Panc1 (cell line): ENCODE measurements around the gene SRCAP. TPM values are rescaled to one million over a fixed set of nuclear protein-coding genes. Genes with fewer than 3 reads are reported as not detected.

Experiments used
- ATAC-seq: fragments of 200-7000 bp; cut with Tn5 transposase; 2 replicates; pipeline ENCODE4 v1.9.1; 2020; ENCODE audit warnings: mild to moderate bottlenecking, moderate library complexity
- BruUV-seq: library from RNA; stranded (reverse); fragments of 400-500 nt; replicated peaks from 2 replicates; lab custom pipeline; 2021; lab: Mats Ljungman, UMichigan
- CTCF ChIA-PET: fragments of 300-600 bp; sonication (Branson Sonifier 250); formaldehyde crosslinking; loops from one replicate; lab custom pipeline; 2022; ENCODE audit warnings: antibody characterized with exemption; lab: Charles Lee
- POLR2A ChIA-PET: fragments of 300-600 bp; sonication (Branson Sonifier 250); formaldehyde crosslinking; loops from one replicate; lab custom pipeline; 2022; ENCODE audit warnings: antibody characterized with exemption; lab: Charles Lee
- DNase-seq: peaks from one replicate; pipeline ENCODE4 v3.0.0-alpha.2; 2010; ENCODE audit warnings: low read depth, low spot score
- H3K27ac ChIP-seq: 2 replicates; pipeline ENCODE4 v1.5.1; 2011; ENCODE audit warnings: mild to moderate bottlenecking, low read length, inconsistent platforms
- H3K27me3 ChIP-seq: fragments of 200-500 bp; sonication (Bioruptor generic); 2 replicates; pipeline ENCODE4 v1.6.0; 2014; ENCODE audit warnings: low read length, inconsistent platforms; ENCODE audit not compliant: control insufficient read depth, insufficient read depth
- H3K36me3 ChIP-seq: fragments of 200-500 bp; sonication (Bioruptor generic); 2 replicates; pipeline ENCODE4 v1.5.1; 2014; ENCODE audit warnings: inconsistent platforms, mild to moderate bottlenecking, low read length, moderate library complexity; ENCODE audit not compliant: control insufficient read depth, insufficient read depth
- H3K4me1 ChIP-seq: 2 replicates; pipeline ENCODE4 v1.5.1; 2011; ENCODE audit warnings: inconsistent platforms, mild to moderate bottlenecking, low read length, moderate library complexity; ENCODE audit not compliant: control insufficient read depth, insufficient read depth
- H3K4me3 ChIP-seq, 2 experiments: 2 replicates each; pipeline ENCODE4 v1.5.1; 2011 to 2012; ENCODE audit warnings: low read depth in 2 of 2, low read length in 2 of 2, mild to moderate bottlenecking in 2 of 2, inconsistent platforms in 1 of 2, moderate library complexity in 1 of 2
- H3K9me3 ChIP-seq: fragments of 200-500 bp; sonication (Bioruptor generic); 2 replicates; pipeline ENCODE4 v1.5.1; 2014; ENCODE audit warnings: low read depth, mild to moderate bottlenecking, inconsistent platforms, low read length, moderate library complexity; ENCODE audit not compliant: control insufficient read depth, insufficient read depth
- POLR2AphosphoS5 ChIP-seq: IDR thresholded peaks from 2 replicates; pipeline ENCODE4 v1.6.1; 2012; ENCODE audit warnings: mild to moderate bottlenecking, low read depth, low read length, moderate library complexity
- TCF7L2 ChIP-seq: IDR thresholded peaks from 2 replicates; pipeline ENCODE4 v1.6.1; 2011; ENCODE audit warnings: mild to moderate bottlenecking, low read depth, low read length, inconsistent platforms
- in situ Hi-C: cut with HindIII; loops from 2 replicates; pipeline ENCODE4 v1.10.0; 2016; ENCODE audit warnings: low sequenced_read_pairs, low pct_unique_long_range_greater_than_20kb
- intact Hi-C: fragments of 100-400 bp; cut with micrococcal nuclease; formaldehyde crosslinking; loops from one replicate; pipeline ENCODE4 v1.10.0; 2022; ENCODE audit not compliant: unreplicated experiment
- total RNA-seq: library from RNA; stranded (reverse); gene quantifications from one replicate; pipeline ENCODE4 v1.2.1, GENCODE V29; 2021; ENCODE audit not compliant: unreplicated experiment
- TF ChIP-seq, protein P1 (sequence below), 2 experiments: IDR thresholded peaks; 2 replicates each; pipeline ENCODE4 v1.6.1; 2011 to 2012; ENCODE audit warnings: low read depth in 2 of 2, control low read depth in 1 of 2, low read length in 1 of 2, mild to moderate bottlenecking in 1 of 2, moderate library complexity in 1 of 2; ENCODE audit not compliant: insufficient read depth in 1 of 2
- TF ChIP-seq, protein P2 (sequence below): fragments of 450-650 bp; IDR thresholded peaks from 2 replicates; pipeline ENCODE4 v1.5.1; 2017; ENCODE audit warnings: mild to moderate bottlenecking

The SRCAP gene
- total RNA-seq, 1 experiment from 2014 or later: 73.6 TPM

GRCh38 chr16:30650369-30651123 lies 48.4 kb upstream of the SRCAP start, which contains the start of gene PRR14:
Gene PRR14 (plus strand): TSS chr16:30650960. CDS start chr16:30651646, 686 bp downstream.
- Histone ChIP-seq H3K9me3 (no peaks in the 10 kb centered on the region), H3K4me3 (peak within 1 kb of the TSS; percentile 87 to 100), H3K36me3 (peaks cover 2% of the 10 kb centered on the region; the same call in 1 of the 2 replicates), H3K27me3 (no peaks in the 10 kb centered on the region), H3K4me1 (peaks cover 7% of the 10 kb centered on the region; the same call in 1 of the 2 replicates), H3K27ac (peak within 1 kb of the TSS; percentile 91)
- ChIA-PET CTCF (interaction anchor here (0.6 to 1.0 kb wide), 3 partner anchors 8 to 115 kb away, joined by 3 to 6 read pairs (median 4); no protein-coding TSS in a partner anchor), POLR2A (interaction anchor here (0.6 kb wide), 2 partner anchors 171 to 1815 kb away, joined by 5 read pairs; no protein-coding TSS in a partner anchor)
- DNase-seq: peak; percentile 93
- peak; percentile 94 for ATAC-seq
- intact Hi-C loops (no loop called here), in situ Hi-C loops (no loop called here)
- TF ChIP-seq TCF7L2: peak; percentile 42; the same call in 1 of the 2 replicates
- TF ChIP-seq, protein P1, sequence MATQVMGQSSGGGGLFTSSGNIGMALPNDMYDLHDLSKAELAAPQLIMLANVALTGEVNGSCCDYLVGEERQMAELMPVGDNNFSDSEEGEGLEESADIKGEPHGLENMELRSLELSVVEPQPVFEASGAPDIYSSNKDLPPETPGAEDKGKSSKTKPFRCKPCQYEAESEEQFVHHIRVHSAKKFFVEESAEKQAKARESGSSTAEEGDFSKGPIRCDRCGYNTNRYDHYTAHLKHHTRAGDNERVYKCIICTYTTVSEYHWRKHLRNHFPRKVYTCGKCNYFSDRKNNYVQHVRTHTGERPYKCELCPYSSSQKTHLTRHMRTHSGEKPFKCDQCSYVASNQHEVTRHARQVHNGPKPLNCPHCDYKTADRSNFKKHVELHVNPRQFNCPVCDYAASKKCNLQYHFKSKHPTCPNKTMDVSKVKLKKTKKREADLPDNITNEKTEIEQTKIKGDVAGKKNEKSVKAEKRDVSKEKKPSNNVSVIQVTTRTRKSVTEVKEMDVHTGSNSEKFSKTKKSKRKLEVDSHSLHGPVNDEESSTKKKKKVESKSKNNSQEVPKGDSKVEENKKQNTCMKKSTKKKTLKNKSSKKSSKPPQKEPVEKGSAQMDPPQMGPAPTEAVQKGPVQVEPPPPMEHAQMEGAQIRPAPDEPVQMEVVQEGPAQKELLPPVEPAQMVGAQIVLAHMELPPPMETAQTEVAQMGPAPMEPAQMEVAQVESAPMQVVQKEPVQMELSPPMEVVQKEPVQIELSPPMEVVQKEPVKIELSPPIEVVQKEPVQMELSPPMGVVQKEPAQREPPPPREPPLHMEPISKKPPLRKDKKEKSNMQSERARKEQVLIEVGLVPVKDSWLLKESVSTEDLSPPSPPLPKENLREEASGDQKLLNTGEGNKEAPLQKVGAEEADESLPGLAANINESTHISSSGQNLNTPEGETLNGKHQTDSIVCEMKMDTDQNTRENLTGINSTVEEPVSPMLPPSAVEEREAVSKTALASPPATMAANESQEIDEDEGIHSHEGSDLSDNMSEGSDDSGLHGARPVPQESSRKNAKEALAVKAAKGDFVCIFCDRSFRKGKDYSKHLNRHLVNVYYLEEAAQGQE (IDR thresholded peaks at IDR 0.05; ENCODE audit: insufficient read depth in 1 of 2, low read depth in 2 of 2, low read length in 1 of 2): no peak
- TF ChIP-seq POLR2AphosphoS5: peak; percentile 32; the same call in 1 of the 2 replicates
- TF ChIP-seq, protein P2, sequence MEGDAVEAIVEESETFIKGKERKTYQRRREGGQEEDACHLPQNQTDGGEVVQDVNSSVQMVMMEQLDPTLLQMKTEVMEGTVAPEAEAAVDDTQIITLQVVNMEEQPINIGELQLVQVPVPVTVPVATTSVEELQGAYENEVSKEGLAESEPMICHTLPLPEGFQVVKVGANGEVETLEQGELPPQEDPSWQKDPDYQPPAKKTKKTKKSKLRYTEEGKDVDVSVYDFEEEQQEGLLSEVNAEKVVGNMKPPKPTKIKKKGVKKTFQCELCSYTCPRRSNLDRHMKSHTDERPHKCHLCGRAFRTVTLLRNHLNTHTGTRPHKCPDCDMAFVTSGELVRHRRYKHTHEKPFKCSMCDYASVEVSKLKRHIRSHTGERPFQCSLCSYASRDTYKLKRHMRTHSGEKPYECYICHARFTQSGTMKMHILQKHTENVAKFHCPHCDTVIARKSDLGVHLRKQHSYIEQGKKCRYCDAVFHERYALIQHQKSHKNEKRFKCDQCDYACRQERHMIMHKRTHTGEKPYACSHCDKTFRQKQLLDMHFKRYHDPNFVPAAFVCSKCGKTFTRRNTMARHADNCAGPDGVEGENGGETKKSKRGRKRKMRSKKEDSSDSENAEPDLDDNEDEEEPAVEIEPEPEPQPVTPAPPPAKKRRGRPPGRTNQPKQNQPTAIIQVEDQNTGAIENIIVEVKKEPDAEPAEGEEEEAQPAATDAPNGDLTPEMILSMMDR: no peak
- no TSS peak for BruUV-seq

- intact Hi-C loops (no loop called here), in situ Hi-C loops (no loop called here)
- Histone ChIP-seq H3K36me3 (peaks cover 6% of the 10 kb centered on the region; the same call in 1 of the 2 replicates), H3K27me3 (no peaks in the 10 kb centered on the region), H3K4me1 (peaks cover 7% of the 10 kb centered on the region; the same call in 1 of the 2 replicates), H3K4me3 (peak overlapping the region; percentile 87 to 100), H3K27ac (peak overlapping the region; percentile 91), H3K9me3 (no peaks in the 10 kb centered on the region)
- no peak for DNase-seq
- ChIA-PET CTCF (interaction anchor here (0.6 to 1.0 kb wide), 2 partner anchors 7 to 115 kb away, joined by 3 to 4 read pairs; no protein-coding TSS in a partner anchor), POLR2A (no interaction called here)
- ATAC-seq: peak; percentile 85
- no TSS peak for BruUV-seq
- no peak for TF ChIP-seq POLR2AphosphoS5
- TF ChIP-seq, protein P2: peak; percentile 93
Observed at GRCh38 chr16:30651124-30652004, 47.6 kb upstream of the SRCAP start.
